Heart right ventricle (tissue), 16 donors: Measurements from ENCODE around the gene PDIA5. TPM values are rescaled to one million over a fixed set of nuclear protein-coding genes. Genes with fewer than 3 reads are reported as not detected.

ENCODE experiments used
- ATAC-seq, 8 donors: fragments of 200-7000 bp; cut with Tn5 transposase; one replicate each; pipeline ENCODE4 v1.9.1; 2020; ENCODE audit warnings: mild to moderate bottlenecking in 8 of 8, moderate library complexity in 8 of 8, moderate number of reproducible peaks in 1 of 8
- DNase-seq, 2 donors: peaks; one replicate each; pipeline ENCODE4 v3.0.0-alpha.2; 2020
- H3K27ac ChIP-seq, 10 donors: fragments of 200-600 bp; sonication (generic) in 2 of 10; one replicate each; pipeline versions ENCODE4 v1.5.0 to v1.8.0; 2020 to 2022; ENCODE audit warnings: mild to moderate bottlenecking in 3 of 10
- H3K27me3 ChIP-seq, 7 donors: fragments of 200-600 bp; one replicate each; pipeline ENCODE4 v1.8.0; 2021 to 2022; ENCODE audit warnings: mild to moderate bottlenecking in 2 of 7
- H3K36me3 ChIP-seq, 9 donors: fragments of 200-600 bp; sonication (generic) in 1 of 9; one replicate each; pipeline versions ENCODE4 v1.5.0 to v1.8.0; 2020 to 2022; ENCODE audit warnings: mild to moderate bottlenecking in 2 of 9
- H3K4me1 ChIP-seq, 9 donors: fragments of 200-600 bp; sonication (generic) in 1 of 9; one replicate each; pipeline versions ENCODE4 v1.5.0 to v1.8.0; 2020 to 2022; ENCODE audit warnings: mild to moderate bottlenecking in 4 of 9
- H3K4me3 ChIP-seq, 10 donors: fragments of 200-600 bp; sonication (generic) in 2 of 10; one replicate each; pipeline versions ENCODE4 v1.5.0 to v1.8.0; 2020 to 2022; ENCODE audit warnings: mild to moderate bottlenecking in 7 of 10, moderate library complexity in 2 of 10
- H3K9me3 ChIP-seq, 11 donors: fragments of 200-600 bp in 10 of 11; sonication (generic) in 2 of 11; one replicate each; pipeline versions ENCODE4 v1.5.0 to v1.8.0; 2013 to 2022; ENCODE audit warnings: mild to moderate bottlenecking in 2 of 11, control low read depth in 1 of 11, moderate library complexity in 1 of 11
- CTCF ChIP-seq, 9 donors: fragments of 200-600 bp; sonication (generic) in 2 of 9; IDR thresholded peaks; one replicate each; pipeline versions ENCODE4 v1.5.0 to v1.8.0; 2021 to 2022; ENCODE audit warnings: antibody characterized with exemption in 9 of 9, mild to moderate bottlenecking in 5 of 9, moderate library complexity in 1 of 9
- WGBS, 2 donors: extraction: QIAGEN DNeasy Blood & Tissue Kit; methylation state at CpG; one replicate each; pipeline ENCODE4 v1.1.7; 2013; ENCODE audit warnings: inconsistent platforms in 1 of 2; 5-methylcytosine and 5-hydroxymethylcytosine counted together
- intact Hi-C, 10 donors: fragments of 100-400 bp; cut with DNase I; formaldehyde crosslinking; loops; one replicate each; pipeline versions ENCODE4 v1.11.1 to v1.14.2; 2022
- polyA plus RNA-seq, 2 donors: library from polyadenylated mRNA; stranded (reverse); fragments of 200-250 nt; gene quantifications; one replicate each; pipeline ENCODE4 v1.2.3, GENCODE V29; 2013
- total RNA-seq, 10 donors: library from RNA; stranded (reverse); fragmentation: NEBNext Ultra II Directional in 3 of 10; extraction: Animal tissue kit (Norgen Biotek cat#: 25700) in 3 of 10; gene quantifications; one replicate each; pipeline versions ENCODE4 v1.2.1 to v1.2.4, GENCODE V29; 2021 to 2023
- donor health status: Arrhythmogenic right ventricular cardiomyopathy.
- donor health status: ischemic (EF 13 %, LVEDD 7.1; RV severe dilation, severe dysfunction).
- donor health status: healthy with polysubstance abuse.
- donor health status: DM: no; HTN: yes; CAD: no.
- donor health status: DM: no; HTN: no; CAD: no.
- donor health status: ischemic (EF 25% LVEDD 6.9; RV normal size, moderate dysfunction).
- donor health status: ischemic (EF 25% LVEDD 5.7; RV mildly dilated, moderate dysfunction).
- donor health status: healthy.
- donor health status: DM: yes; HTN: yes; CAD: no.
- donor health status: Ischemic cardiomyopathy.
- donor health status: ischemic (EF 35%, LVEDD 5.7; RV mildly dilated, moderate dysfunction).
- donor health status: nonischemic (EF 11% LVEDD 7.7; RV severe dilation, severe dysfunction).
- donor health status: DM: yes; HTN: yes; CAD: no.
- donor health status: PGD.
- donor health status: ischemic (EF 29% LVEDD 5.4; RV normal size, mild dysfunction).
- donor health status: nonischemic (EF 23%, LVEDD 6.1; RV moderate dilation, normal function).

Gene PDIA5
- total and polyA plus RNA-seq, 12 donors = 4.2 to 14.6 (median 6.3) TPM

- WGBS, 2 donors = 64 to 69% methylated on average over 7 of the region's 7 CpGs
- H3K36me3 ChIP-seq = peaks cover 0 to 99% (median 7%) of the 10 kb centered on the region in 9 donors
- peaks cover 0 to 4% (median 0%) of the 10 kb centered on the region in 9 donors for H3K4me1 ChIP-seq
- H3K9me3 ChIP-seq = no peaks in the 10 kb centered on the region
- intact Hi-C loops = no loop called here
- no peak overlapping the region for H3K4me3 ChIP-seq
- DNase-seq (no peak), ATAC-seq (no peak)
- TF ChIP-seq CTCF (IDR thresholded peaks at IDR 0.05) = no peak
- no peak overlapping the region for H3K27ac ChIP-seq
- no peaks in the 10 kb centered on the region for H3K27me3 ChIP-seq
Measured at GRCh38 chr3:123126031-123126430, 59.2 kb downstream of the PDIA5 start.

- Histone ChIP-seq H3K9me3 (no peaks in the 10 kb centered on the region), H3K4me1 (peaks cover 0 to 4% (median 0%) of the 10 kb centered on the region in 9 donors), H3K27me3 (no peaks in the 10 kb centered on the region), H3K4me3 (no peak overlapping the region), H3K36me3 (peaks cover 0 to 99% (median 7%) of the 10 kb centered on the region in 9 donors), H3K27ac (no peak overlapping the region)
- intact Hi-C loops = no loop called here
- no peak for DNase-seq
- WGBS, 2 donors = 97 to 99% methylated on average over 3 of the region's 3 CpGs
- TF ChIP-seq CTCF (IDR thresholded peaks at IDR 0.05) = no peak
- no peak for ATAC-seq
Measured at GRCh38 chr3:123126653-123127052, 59.8 kb downstream of the PDIA5 start.

GRCh38 chr3:123129092-123129491 lies 62.3 kb downstream of the PDIA5 start:
- TF ChIP-seq CTCF (IDR thresholded peaks at IDR 0.05) = no peak
- intact Hi-C loops = no loop called here
- Histone ChIP-seq H3K4me1 (peaks cover 0 to 4% (median 0%) of the 10 kb centered on the region in 9 donors), H3K4me3 (no peak overlapping the region), H3K36me3 (peaks cover 0 to 100% (median 7%) of the 10 kb centered on the region in 9 donors), H3K9me3 (no peaks in the 10 kb centered on the region), H3K27me3 (no peaks in the 10 kb centered on the region), H3K27ac (no peak overlapping the region)
- ATAC-seq (no peak), DNase-seq (no peak)
- 96 to 100% methylated on average over 3 of the region's 3 CpGs for WGBS, 2 donors

- peaks cover 0 to 4% (median 0%) of the 10 kb centered on the region in 9 donors for H3K4me1 ChIP-seq
- ATAC-seq (no peak), DNase-seq (no peak)
- no peak for TF ChIP-seq CTCF (IDR thresholded peaks at IDR 0.05)
- H3K27ac ChIP-seq = no peak overlapping the region
- WGBS, 2 donors = 96 to 97% methylated on average over 7 of the region's 7 CpGs
- intact Hi-C loops = no loop called here
- H3K27me3 ChIP-seq = no peaks in the 10 kb centered on the region
- no peaks in the 10 kb centered on the region for H3K9me3 ChIP-seq
- no peak overlapping the region for H3K4me3 ChIP-seq
- H3K36me3 ChIP-seq = peaks cover 0 to 98% (median 6%) of the 10 kb centered on the region in 9 donors
Measured at GRCh38 chr3:123129532-123129931, 62.7 kb downstream of the PDIA5 start.
